Tongue (tissue), 2 donors: Measurements from ENCODE around the gene HRH3. TPM values are rescaled to one million over a fixed set of nuclear protein-coding genes. Genes with fewer than 3 reads are reported as not detected.

Experiments used
- DNase-seq: peaks from one replicate; pipeline ENCODE4 v3.0.0-alpha.2; 2015
- total RNA-seq: library from RNA; depleted of rRNA; stranded (reverse); fragments of >200 nt; gene quantifications from one replicate; pipeline ENCODE4 v1.2.3, GENCODE V29; 2014

HRH3 gene
- total RNA-seq, 1 donor from 2014 or later, result 0.62 TPM

DNA sequence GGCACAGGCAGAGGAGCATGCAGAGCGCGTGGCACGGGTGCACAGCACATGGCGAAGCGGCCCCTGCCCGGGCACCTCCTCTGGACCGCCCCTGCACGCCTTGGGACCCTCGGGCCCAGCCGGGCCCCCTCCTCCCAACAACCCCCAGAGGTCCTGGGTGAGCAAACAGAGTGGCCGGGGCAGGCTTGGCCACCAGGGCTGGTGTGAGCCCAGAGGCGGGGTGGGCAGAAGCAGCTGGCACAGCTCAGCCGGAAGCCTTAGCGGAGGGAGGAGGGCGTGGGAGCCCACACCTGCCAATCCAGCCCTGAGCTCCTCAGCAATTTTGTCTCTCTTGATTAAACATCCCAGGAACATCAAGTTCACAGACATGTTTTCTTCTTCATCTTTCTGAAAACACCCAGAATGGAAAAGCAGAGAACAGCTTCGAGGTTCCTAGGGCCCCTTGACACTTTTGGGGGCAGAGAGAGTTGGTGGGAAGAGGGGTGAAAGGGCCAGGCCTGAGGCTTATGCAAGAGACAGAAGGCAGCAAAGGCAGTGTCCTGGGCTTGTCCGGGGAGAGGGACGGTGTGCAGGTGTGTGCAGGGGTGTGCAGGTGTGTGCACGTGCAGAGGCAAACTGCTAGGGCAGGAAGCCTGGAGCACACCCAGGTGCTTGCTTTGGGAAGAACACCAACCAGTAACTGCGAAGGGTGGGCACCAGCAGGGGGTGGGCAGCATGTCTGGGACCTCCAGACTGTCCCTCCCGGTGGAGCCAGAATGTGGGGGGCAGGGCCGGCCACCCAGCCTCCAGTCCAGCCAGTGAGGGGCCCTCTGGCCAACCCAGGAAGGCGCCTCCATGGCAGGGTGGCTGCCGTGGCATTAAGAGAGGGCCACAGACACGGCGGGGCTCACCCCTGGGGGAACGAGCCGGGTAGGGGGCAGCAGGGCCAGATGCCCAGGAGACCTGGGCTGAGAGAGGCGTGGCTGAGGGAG is 4.8 kb downstream of the HRH3 start:
- DNase-seq, result no peak

GRCh38 chr20:62214067-62214466 is 6.0 kb downstream of the HRH3 start:
- DNase-seq, result no peak

- DNase-seq, result no peak
Observed at GRCh38 chr20:62212299-62212698, 7.8 kb downstream of the HRH3 start.

- DNase-seq, result no peak
Observed at GRCh38 chr20:62211769-62212288, 8.2 kb downstream of the HRH3 start.

DNA sequence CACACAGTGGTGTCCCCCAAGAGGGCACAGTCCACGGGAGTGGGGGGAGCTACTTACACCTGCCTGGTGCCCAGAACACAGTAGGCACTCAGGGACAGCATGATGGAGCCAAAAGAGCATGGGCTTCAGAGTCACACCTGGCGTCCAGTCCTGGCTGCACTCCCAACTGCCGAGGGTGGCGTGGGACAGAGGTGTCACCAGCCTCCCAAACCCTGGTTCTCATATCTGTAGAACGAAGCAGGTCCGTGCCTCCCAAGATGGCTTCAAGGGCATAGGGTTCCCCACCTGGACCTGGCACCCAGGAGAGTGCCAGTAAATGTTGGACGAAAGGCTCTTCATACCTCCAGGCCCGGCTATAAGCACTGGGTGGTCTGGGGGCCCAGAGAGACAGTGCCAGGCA is 8.9 kb downstream of the HRH3 start:
- no peak for DNase-seq

- DNase-seq, result no peak
Observed at GRCh38 chr20:62210496-62210855, 9.6 kb downstream of the HRH3 start.

- DNase-seq, result no peak
Observed at GRCh38 chr20:62209850-62210495, 10.1 kb downstream of the HRH3 start.

- peak; percentile 14 for DNase-seq
Observed at GRCh38 chr20:62208795-62209755, 11.0 kb downstream of the HRH3 start.

DNA sequence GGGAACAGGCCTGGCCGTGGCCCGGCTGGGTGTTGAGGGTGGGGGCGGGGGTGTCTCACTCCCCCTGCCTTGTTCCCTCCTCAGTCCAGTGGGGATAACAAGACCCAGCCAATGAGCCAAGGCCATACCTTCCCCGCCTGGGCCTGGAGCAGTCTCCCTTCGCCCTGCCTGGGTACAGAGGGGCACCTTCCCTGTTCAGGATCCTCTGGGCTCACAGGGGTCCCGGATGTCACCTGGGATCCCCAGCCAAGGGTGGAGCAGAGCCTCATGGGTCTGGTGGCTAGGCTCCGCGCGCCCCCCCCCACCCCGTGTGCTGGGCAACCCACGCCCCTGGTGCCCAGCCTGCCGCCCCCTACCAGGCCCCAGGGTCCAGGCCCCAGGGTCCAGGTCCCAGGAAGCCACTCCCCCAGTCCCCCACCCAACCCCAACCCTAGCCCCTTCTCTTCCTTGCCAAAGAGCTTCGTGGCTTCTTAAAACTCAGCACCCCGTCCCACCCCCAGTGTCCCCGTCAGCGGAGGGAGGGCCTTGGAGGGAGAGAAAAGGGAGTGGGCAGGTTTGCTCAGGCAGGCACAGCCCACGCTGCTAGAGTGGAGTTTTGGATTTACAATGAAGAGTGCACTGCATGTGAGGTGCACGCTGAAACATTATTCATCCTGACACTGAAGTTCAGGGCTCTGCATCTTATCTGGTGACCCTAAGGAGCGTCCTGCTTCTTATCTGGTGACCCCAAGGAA is 11.8 kb downstream of the HRH3 start:
- DNase-seq, result no peak

- no peak for DNase-seq
Observed at GRCh38 chr20:62206388-62206775, 13.7 kb downstream of the HRH3 start.

GRCh38 chr20:62205618-62206387 is 14.3 kb downstream of the HRH3 start:
- no peak for DNase-seq

DNA sequence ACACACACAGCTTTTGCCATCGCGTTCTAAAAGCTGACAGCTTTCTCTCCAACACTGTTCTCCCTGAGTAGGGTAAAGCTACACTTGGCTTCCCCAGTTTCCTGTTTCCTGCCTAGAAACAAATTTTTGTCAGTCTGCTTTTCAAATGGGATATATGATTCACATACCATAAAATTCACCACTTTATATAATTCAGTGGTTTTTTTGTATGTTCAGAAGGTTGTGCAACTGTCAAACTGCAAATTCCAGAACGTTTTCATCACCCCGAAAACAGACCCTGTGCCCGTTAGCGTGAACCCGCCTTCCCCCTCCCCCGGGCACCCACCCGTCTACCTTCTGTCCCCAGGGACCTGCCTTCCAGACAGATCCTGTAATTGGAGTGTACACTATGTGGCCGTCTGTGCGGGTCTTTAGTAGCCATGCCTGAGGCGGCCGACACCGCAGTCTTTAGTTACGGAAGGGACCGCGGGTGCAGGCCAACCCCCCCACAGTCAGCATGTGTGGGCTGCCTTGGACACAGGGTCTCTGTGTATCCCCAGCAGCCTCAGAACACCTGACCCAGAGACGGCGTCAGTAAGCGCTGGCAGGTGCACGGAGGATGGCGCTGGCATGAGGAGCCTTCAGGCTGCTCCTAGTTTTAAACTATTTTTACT is 16.6 kb downstream of the HRH3 start:
- no peak for DNase-seq

- no peak for DNase-seq
Observed at GRCh38 chr20:62202676-62203377, 17.3 kb downstream of the HRH3 start.

- no peak for DNase-seq
Observed at GRCh38 chr20:62202083-62202395, 18.0 kb downstream of the HRH3 start.

- DNase-seq, result peak; percentile 77
Observed at GRCh38 chr20:62201173-62202082, 18.6 kb downstream of the HRH3 start.

DNA sequence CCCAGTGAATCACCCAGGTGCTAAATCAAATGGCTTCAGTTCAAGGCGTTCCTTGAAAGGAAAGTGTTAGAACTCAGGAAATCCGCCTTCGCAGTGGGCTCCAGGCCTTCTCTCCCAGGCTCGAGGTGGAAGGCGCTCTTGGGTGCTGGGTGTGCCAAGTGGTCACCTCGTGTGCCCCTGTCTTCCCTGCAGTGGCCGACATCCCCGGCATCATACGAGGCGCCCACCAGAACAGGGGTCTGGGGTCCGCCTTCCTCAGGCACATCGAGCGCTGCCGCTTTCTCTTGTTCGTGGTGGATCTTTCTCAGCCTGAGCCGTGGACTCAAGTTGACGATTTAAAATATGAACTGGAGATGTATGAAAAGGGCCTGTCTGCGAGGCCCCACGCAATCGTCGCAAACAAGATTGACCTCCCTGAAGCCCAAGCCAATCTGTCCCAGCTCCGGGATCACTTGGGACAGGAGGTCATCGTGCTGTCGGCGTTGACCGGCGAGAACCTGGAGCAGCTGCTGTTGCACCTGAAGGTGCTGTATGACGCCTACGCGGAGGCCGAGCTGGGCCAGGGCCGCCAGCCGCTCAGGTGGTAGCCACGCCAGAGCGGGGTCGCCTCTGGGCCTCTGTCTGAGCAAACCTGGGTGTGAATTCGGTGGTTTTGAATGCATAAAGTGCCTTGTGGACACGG is 19.4 kb downstream of the HRH3 start:
- DNase-seq, result no peak

- DNase-seq, result no peak
Observed at GRCh38 chr20:62198931-62199330, 21.1 kb downstream of the HRH3 start.

DNA sequence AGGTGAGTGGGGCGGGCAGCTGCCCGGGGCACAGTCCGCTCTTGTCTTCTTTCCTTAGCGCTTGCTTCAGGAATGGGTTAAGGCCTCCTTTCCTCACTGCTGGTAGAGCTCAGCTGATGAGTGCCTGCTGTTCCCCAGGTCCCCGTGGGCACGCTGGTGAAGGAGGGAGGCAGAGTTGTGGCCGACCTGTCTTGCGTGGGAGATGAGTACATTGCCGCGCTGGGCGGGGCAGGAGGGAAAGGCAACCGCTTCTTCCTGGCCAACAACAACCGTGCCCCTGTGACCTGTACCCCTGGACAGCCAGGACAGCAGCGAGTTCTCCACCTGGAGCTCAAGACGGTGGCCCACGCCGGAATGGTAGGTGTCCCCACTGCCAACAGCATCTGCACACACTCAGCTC is 21.6 kb downstream of the HRH3 start:
- no peak for DNase-seq
